HEK293 (cell line): Measurements from ENCODE around the gene WDR19.

Experiments used
- CTCF ChIA-PET: fragments of 350-600 bp; formaldehyde crosslinking; extraction: SDS; loops from one replicate; lab custom pipeline; 2021; ENCODE audit warnings: antibody characterized with exemption; lab: Yijun Ruan, JAX
- POLR2A ChIA-PET: fragments of 300-600 bp; formaldehyde crosslinking; extraction: SDS; loops from one replicate; lab custom pipeline; 2020; ENCODE audit warnings: antibody characterized with exemption, inconsistent platforms; lab: Yijun Ruan, JAX
- H3K27ac ChIP-seq: fragments of 200-500 bp; sonication (Bioruptor generic); 2 replicates; pipeline ENCODE4 v1.5.1; 2014; ENCODE audit warnings: low read depth, low read length, control low read depth, inconsistent platforms; ENCODE audit errors: extremely low read depth
- H3K36me3 ChIP-seq, 2 experiments: fragments of 200-500 bp in 1 of 2; sonication (Bioruptor generic) in 1 of 2; 1 replicate in 1 of 2; 2 replicates in 1 of 2; pipeline ENCODE4 v1.5.1; 2014 to 2017; ENCODE audit warnings: inconsistent platforms in 2 of 2, low read length in 2 of 2; ENCODE audit not compliant: control insufficient read depth in 2 of 2, insufficient read depth in 1 of 2
- H3K4me1 ChIP-seq: fragments of 200-500 bp; sonication (Bioruptor generic); 2 replicates; pipeline ENCODE4 v1.5.1; 2014; ENCODE audit warnings: mild to moderate bottlenecking, low read length, inconsistent platforms; ENCODE audit not compliant: control insufficient read depth, insufficient read depth
- H3K4me3 ChIP-seq: 2 replicates; pipeline ENCODE4 v1.5.1; 2011; ENCODE audit warnings: low read depth, mild to moderate bottlenecking, control low read depth, low read length, moderate library complexity
- H3K9me3 ChIP-seq: fragments of 200-500 bp; sonication (Bioruptor generic); 2 replicates; pipeline ENCODE4 v1.5.1; 2014; ENCODE audit warnings: low read depth, low read length, inconsistent platforms; ENCODE audit not compliant: control insufficient read depth, insufficient read depth
- KLF1 ChIP-seq: fragments of 450-650 bp; formaldehyde crosslinking; IDR thresholded peaks from 2 replicates; pipeline ENCODE4 v1.5.1; 2016; ENCODE audit warnings: missing biosample characterization, missing genetic modification characterization
- MZF1 ChIP-seq: fragments of 450-650 bp; formaldehyde crosslinking; IDR thresholded peaks from 2 replicates; pipeline ENCODE4 v1.5.1; 2017; ENCODE audit warnings: missing biosample characterization, missing genetic modification characterization, borderline replicate concordance
- PRDM6 ChIP-seq: fragments of 450-650 bp; formaldehyde crosslinking; IDR thresholded peaks from 2 replicates; pipeline ENCODE4 v1.5.1; 2017; ENCODE audit warnings: missing biosample characterization, missing genetic modification characterization
- TRIM28 ChIP-seq: IDR thresholded peaks from 2 replicates; pipeline ENCODE4 v1.6.1; 2011; ENCODE audit warnings: low read length, control low read depth, borderline replicate concordance
- ZNF2 ChIP-seq: fragments of 450-650 bp; formaldehyde crosslinking; IDR thresholded peaks from 2 replicates; pipeline ENCODE4 v1.5.1; 2016; ENCODE audit warnings: missing biosample characterization, missing genetic modification characterization
- ZNF223 ChIP-seq: fragments of 450-650 bp; formaldehyde crosslinking; IDR thresholded peaks from 2 replicates; pipeline ENCODE4 v1.5.1; 2016; ENCODE audit warnings: missing biosample characterization, missing genetic modification characterization
- ZNF248 ChIP-seq: fragments of 450-650 bp; formaldehyde crosslinking; IDR thresholded peaks from 2 replicates; pipeline ENCODE4 v1.5.1; 2017; ENCODE audit warnings: missing biosample characterization, missing genetic modification characterization
- ZNF26 ChIP-seq: fragments of 450-650 bp; formaldehyde crosslinking; IDR thresholded peaks from 2 replicates; pipeline ENCODE4 v1.5.1; 2016; ENCODE audit warnings: missing biosample characterization, missing genetic modification characterization
- ZNF280D ChIP-seq: fragments of 450-650 bp; formaldehyde crosslinking; IDR thresholded peaks from 2 replicates; pipeline ENCODE4 v1.5.1; 2016; ENCODE audit warnings: missing biosample characterization, missing genetic modification characterization
- ZNF394 ChIP-seq: fragments of 450-650 bp; formaldehyde crosslinking; IDR thresholded peaks from 2 replicates; pipeline ENCODE4 v1.5.1; 2016; ENCODE audit warnings: missing biosample characterization, missing genetic modification characterization, mild to moderate bottlenecking, moderate library complexity, borderline replicate concordance
- ZNF416 ChIP-seq: fragments of 450-650 bp; formaldehyde crosslinking; IDR thresholded peaks from 2 replicates; pipeline ENCODE4 v1.5.1; 2016; ENCODE audit warnings: missing biosample characterization, missing genetic modification characterization
- ZNF449 ChIP-seq: fragments of 450-650 bp; formaldehyde crosslinking; IDR thresholded peaks from 2 replicates; pipeline ENCODE4 v1.5.1; 2017; ENCODE audit warnings: missing biosample characterization, mild to moderate bottlenecking, missing genetic modification characterization, moderate library complexity
- ZNF561 ChIP-seq: fragments of 450-650 bp; IDR thresholded peaks from 2 replicates; pipeline ENCODE4 v1.5.1; 2018; ENCODE audit warnings: missing biosample characterization, missing genetic modification characterization, borderline replicate concordance
- ZNF571 ChIP-seq: fragments of 450-650 bp; formaldehyde crosslinking; IDR thresholded peaks from 2 replicates; pipeline ENCODE4 v1.5.0; 2017; ENCODE audit warnings: missing biosample characterization, missing genetic modification characterization
- ZNF610 ChIP-seq: fragments of 450-650 bp; formaldehyde crosslinking; IDR thresholded peaks from 2 replicates; pipeline ENCODE4 v1.5.1; 2016; ENCODE audit warnings: missing biosample characterization, missing genetic modification characterization, borderline replicate concordance
- ZNF623 ChIP-seq: fragments of 450-650 bp; formaldehyde crosslinking; IDR thresholded peaks from 2 replicates; pipeline ENCODE4 v1.5.1; 2016; ENCODE audit warnings: missing biosample characterization, missing genetic modification characterization
- ZNF664 ChIP-seq: fragments of 450-650 bp; formaldehyde crosslinking; IDR thresholded peaks from 2 replicates; pipeline ENCODE4 v1.5.1; 2016; ENCODE audit warnings: missing biosample characterization, missing genetic modification characterization
- ZNF704 ChIP-seq: fragments of 450-650 bp; formaldehyde crosslinking; IDR thresholded peaks from 2 replicates; pipeline ENCODE4 v1.5.1; 2016; ENCODE audit warnings: missing biosample characterization, missing genetic modification characterization
- ZSCAN30 ChIP-seq: fragments of 450-650 bp; IDR thresholded peaks from 2 replicates; pipeline ENCODE4 v1.5.1; 2018; ENCODE audit warnings: missing biosample characterization, mild to moderate bottlenecking, missing genetic modification characterization, moderate library complexity

The WDR19 gene

GRCh38 chr4:39326468-39326977, 144.2 kb downstream of the WDR19 start:
- H3K4me3 ChIP-seq: no peak overlapping the region
- H3K4me1 ChIP-seq: no peaks in the 10 kb centered on the region
- H3K27ac ChIP-seq: no peak overlapping the region
- no peaks in the 10 kb centered on the region for H3K9me3 ChIP-seq
- POLR2A ChIA-PET: no interaction called here
- CTCF ChIA-PET: interaction anchor here (0.6 kb wide), 1 partner anchor 330 kb away, joined by 3 read pairs; no protein-coding TSS in a partner anchor
- TF ChIP-seq ZNF561 (no peak), ZNF449 (no peak), ZNF394 (tag by site-specific recombination) (no peak), MZF1 (tag by site-specific recombination) (no peak), ZNF704 (tag by site-specific recombination) (no peak), ZNF2 (no peak), ZNF571 (tag by site-specific recombination) (no peak), ZSCAN30 (no peak), ZNF26 (tag by site-specific recombination) (no peak), ZNF664 (tag by site-specific recombination) (no peak), KLF1 (no peak), ZNF416 (no peak), ZNF623 (tag by site-specific recombination) (no peak), ZNF280D (no peak), ZNF248 (tag by site-specific recombination) (no peak), PRDM6 (tag by site-specific recombination) (no peak), TRIM28 (no peak), ZNF610 (tag by site-specific recombination) (no peak), ZNF223 (tag by site-specific recombination) (no peak)
- H3K36me3 ChIP-seq: peaks cover 0 to 50% of the 10 kb centered on the region in 2 experiments; a peak in 2 of 3 replicates
